Small intestine (tissue), 7 donors: Measurements from ENCODE around the gene CHD6. TPM values are rescaled to one million over a fixed set of nuclear protein-coding genes. Genes with fewer than 3 reads are reported as not detected.

Source experiments
- DNase-seq, 2 donors: peaks; one replicate each; pipeline versions ENCODE4 v3.0.0 to v3.0.0-alpha.2; 2013
- FAIRE-seq: peaks from 2 replicates; lab custom pipeline; 2012; peaks lifted over from hg19 to GRCh38; lab: Jason Lieb, UNC
- H3K27ac ChIP-seq, 3 donors: one replicate each; pipeline ENCODE4 v1.5.1; 2013; ENCODE audit warnings: low read length in 2 of 3, mild to moderate bottlenecking in 2 of 3, control low read depth in 1 of 3, inconsistent platforms in 1 of 3, low read depth in 1 of 3, moderate library complexity in 1 of 3
- H3K27me3 ChIP-seq, 3 donors: one replicate each; pipeline ENCODE4 v1.6.1; 2013; ENCODE audit warnings: low read length in 3 of 3, inconsistent platforms in 1 of 3; ENCODE audit not compliant: control insufficient read depth in 3 of 3, insufficient read depth in 3 of 3
- H3K36me3 ChIP-seq, 3 donors: one replicate each; pipeline ENCODE4 v1.6.1; 2013; ENCODE audit warnings: low read length in 3 of 3, inconsistent platforms in 1 of 3, low read depth in 1 of 3, mild to moderate bottlenecking in 1 of 3, moderate library complexity in 1 of 3; ENCODE audit not compliant: control insufficient read depth in 3 of 3, insufficient read depth in 2 of 3
- H3K4me1 ChIP-seq, 3 donors: one replicate each; pipeline ENCODE4 v1.6.1; 2013; ENCODE audit warnings: low read length in 2 of 3, inconsistent platforms in 1 of 3, low read depth in 1 of 3, mild to moderate bottlenecking in 1 of 3, moderate library complexity in 1 of 3; ENCODE audit not compliant: control insufficient read depth in 3 of 3, insufficient read depth in 2 of 3
- H3K4me3 ChIP-seq, 3 donors: one replicate each; pipeline ENCODE4 v1.5.1; 2013; ENCODE audit warnings: low read length in 3 of 3, control low read depth in 1 of 3, inconsistent platforms in 1 of 3, low read depth in 1 of 3, mild to moderate bottlenecking in 1 of 3, moderate library complexity in 1 of 3
- H3K9me3 ChIP-seq, 2 donors: one replicate each; pipeline ENCODE4 v1.6.1; 2013; ENCODE audit warnings: low read depth in 1 of 2, low read length in 1 of 2; ENCODE audit not compliant: control insufficient read depth in 2 of 2, insufficient read depth in 1 of 2
- WGBS, 3 donors: extraction: QIAGEN DNeasy Blood & Tissue Kit; methylation state at CpG; one replicate each; pipeline ENCODE4 v1.1.7; 2013; 5-methylcytosine and 5-hydroxymethylcytosine counted together
- polyA plus RNA-seq, 4 donors: library from polyadenylated mRNA; stranded (reverse) in 3 of 4; unstranded in 1 of 4; fragments of 200-250 nt in 3 of 4; fragments of 120-200 nt in 1 of 4; gene quantifications; one replicate each; pipeline versions ENCODE4 v1.2.1 to v1.2.3, GENCODE V29; 2013
- donor health status: healthy with polysubstance abuse.
- donor health status: control.
- donor health status: control.
- donor health status: Bipolar disorder and iron deficiency.
- donor health status: healthy.

Gene CHD6
- polyA plus RNA-seq, 4 donors = 5.3 to 46.7 (median 16.1) TPM

- DNase-seq (no peak), FAIRE-seq (no peak)
- Histone ChIP-seq H3K27me3 (no peaks in the 10 kb centered on the region), H3K27ac (no peak overlapping the region), H3K9me3 (no peaks in the 10 kb centered on the region), H3K4me3 (no peak overlapping the region), H3K36me3 (peaks cover 5 to 85% (median 19%) of the 10 kb centered on the region in 3 donors), H3K4me1 (peaks cover 0 to 5% (median 3%) of the 10 kb centered on the region in 3 donors)
- 96 to 99% (median 98%) methylated on average over 3 of the region's 3 CpGs for WGBS, 3 donors
These were observed 263.0 kb downstream of the CHD6 start for GRCh38 chr20:41355192-41355591.

GRCh38 chr20:41353530-41353929 is 264.6 kb downstream of the CHD6 start:
- H3K36me3 ChIP-seq = peaks cover 5 to 84% (median 13%) of the 10 kb centered on the region in 3 donors

GRCh38 chr20:41352666-41353065 is 265.5 kb downstream of the CHD6 start:
- WGBS, 3 donors = 83 to 85% (median 85%) methylated on average over 5 of the region's 5 CpGs
- no peaks in the 10 kb centered on the region for H3K27me3 ChIP-seq
- peaks cover 5 to 84% (median 16%) of the 10 kb centered on the region in 3 donors for H3K36me3 ChIP-seq
- no peak overlapping the region for H3K27ac ChIP-seq
- no peaks in the 10 kb centered on the region for H3K9me3 ChIP-seq
- FAIRE-seq (no peak), DNase-seq (no peak)
- no peak overlapping the region for H3K4me3 ChIP-seq
- H3K4me1 ChIP-seq = no peaks in the 10 kb centered on the region

More at GRCh38 chr20:41353530-41353929, 264.6 kb downstream of the CHD6 start:
- Histone ChIP-seq H3K27me3 (no peaks in the 10 kb centered on the region), H3K4me3 (no peak overlapping the region), H3K9me3 (no peaks in the 10 kb centered on the region), H3K27ac (no peak overlapping the region), H3K4me1 (peaks cover 0 to 4% (median 3%) of the 10 kb centered on the region in 3 donors)
- FAIRE-seq (no peak), DNase-seq (no peak)

- DNase-seq = no peak
These were observed 266.1 kb downstream of the CHD6 start for GRCh38 chr20:41352106-41352505.

More at GRCh38 chr20:41352106-41352505, 266.1 kb downstream of the CHD6 start:
- no peak for FAIRE-seq
- H3K9me3 ChIP-seq = no peaks in the 10 kb centered on the region
- WGBS, 3 donors = 71 to 84% (median 75%) methylated on average over 4 of the region's 4 CpGs
- no peaks in the 10 kb centered on the region for H3K27me3 ChIP-seq
- no peak overlapping the region for H3K4me3 ChIP-seq
- H3K4me1 ChIP-seq = no peaks in the 10 kb centered on the region
- no peak overlapping the region for H3K27ac ChIP-seq
- H3K36me3 ChIP-seq = peaks cover 5 to 84% (median 16%) of the 10 kb centered on the region in 3 donors
